MCF 10A (cell line): ENCODE measurements around the gene APOA4. TPM values are rescaled to one million over a fixed set of nuclear protein-coding genes. Genes with fewer than 3 reads are reported as not detected.

Source experiments
- BruUV-seq: library from RNA; stranded (reverse); fragments of 400-500 nt; replicated peaks from 2 replicates; lab custom pipeline; 2021; lab: Mats Ljungman, UMichigan
- CTCF ChIA-PET: fragments of 300-600 bp; sonication (Branson Sonifier 250); formaldehyde crosslinking; extraction: SDS; loops from one replicate; lab custom pipeline; 2021; ENCODE audit warnings: antibody characterized with exemption, inconsistent platforms; lab: Yijun Ruan, JAX
- POLR2A ChIA-PET: fragments of 300-600, 350-650 bp; sonication (Branson Sonifier 250); formaldehyde crosslinking; extraction: SDS; loops from one replicate; lab custom pipeline; 2020; ENCODE audit warnings: antibody characterized with exemption, inconsistent platforms; lab: Yijun Ruan, JAX
- DNase-seq: peaks from one replicate; pipeline ENCODE4 v3.0.0-alpha.2; 2018; ENCODE audit not compliant: unreplicated experiment
- H3K27ac Mint-ChIP-seq: one replicate; pipeline ENCODE4 v1.8.0; 2022; ENCODE audit warnings: mild to moderate bottlenecking, low read depth, mixed read lengths; ENCODE audit not compliant: unreplicated experiment
- H3K27me3 Mint-ChIP-seq: one replicate; pipeline ENCODE4 v1.8.0; 2022; ENCODE audit warnings: mixed read lengths; ENCODE audit not compliant: insufficient read depth, unreplicated experiment
- H3K36me3 Mint-ChIP-seq: one replicate; pipeline ENCODE4 v1.8.0; 2022; ENCODE audit warnings: mild to moderate bottlenecking, moderate library complexity, mixed read lengths; ENCODE audit not compliant: insufficient read depth, unreplicated experiment
- H3K4me1 Mint-ChIP-seq: one replicate; pipeline ENCODE4 v1.8.0; 2022; ENCODE audit warnings: mixed read lengths; ENCODE audit not compliant: insufficient read depth, unreplicated experiment
- H3K4me3 Mint-ChIP-seq: one replicate; pipeline ENCODE4 v1.8.0; 2022; ENCODE audit warnings: mild to moderate bottlenecking, moderate library complexity, mixed read lengths; ENCODE audit not compliant: unreplicated experiment
- H3K9me3 Mint-ChIP-seq: one replicate; pipeline ENCODE4 v1.8.0; 2022; ENCODE audit warnings: mixed read lengths; ENCODE audit not compliant: unreplicated experiment
- CTCF ChIP-seq: fragments of 200-600 bp; IDR thresholded peaks from one replicate; pipeline ENCODE4 v1.8.0; 2022; ENCODE audit warnings: antibody characterized with exemption, mild to moderate bottlenecking; ENCODE audit not compliant: unreplicated experiment
- intact Hi-C: fragments of 100-400 bp; cut with micrococcal nuclease; formaldehyde crosslinking; loops from 2 replicates; pipeline ENCODE4 v1.14.1; 2022
- total RNA-seq: library from RNA; stranded (reverse); gene quantifications from 2 replicates; pipeline ENCODE4 v1.2.3, GENCODE V29; 2022

APOA4 gene
- total RNA-seq, 1 experiment from 2014 or later = not detected

- H3K27me3 Mint-ChIP-seq = no peaks in the 10 kb centered on the region
- no TSS peak for BruUV-seq
- H3K4me3 Mint-ChIP-seq = no peak overlapping the region
- no peak for TF ChIP-seq CTCF
- ChIA-PET POLR2A (interaction anchor here (0.6 to 0.7 kb wide), 3 partner anchors 17 to 417 kb away, joined by 3 read pairs; no protein-coding TSS in a partner anchor), CTCF (interaction anchor here (0.6 to 1.6 kb wide), 6 partner anchors 12 to 70 kb away, joined by 3 to 6 read pairs (median 3); partner anchors contain the start of gene APOA5)
- H3K9me3 Mint-ChIP-seq = no peaks in the 10 kb centered on the region
- intact Hi-C loops = no loop called here
- peaks cover 15% of the 10 kb centered on the region for H3K36me3 Mint-ChIP-seq
- no peak for DNase-seq
- H3K27ac Mint-ChIP-seq = no peak overlapping the region
- H3K4me1 Mint-ChIP-seq = peaks cover 18% of the 10 kb centered on the region
Observed at GRCh38 chr11:116813170-116813569, 9.9 kb downstream of the APOA4 start.

- intact Hi-C loops = no loop called here
- POLR2A ChIA-PET = no interaction called here
- BruUV-seq = no TSS peak
- Mint-ChIP-seq H3K4me3 (no peak overlapping the region), H3K9me3 (no peaks in the 10 kb centered on the region), H3K36me3 (peaks cover 20% of the 10 kb centered on the region), H3K27ac (no peak overlapping the region), H3K27me3 (no peaks in the 10 kb centered on the region), H3K4me1 (peaks cover 27% of the 10 kb centered on the region)
- no peak for DNase-seq
- TF ChIP-seq CTCF = no peak
- CTCF ChIA-PET = interaction anchor here (1.4 to 1.5 kb wide), 2 partner anchors 20 to 69 kb away, joined by 3 to 5 read pairs; partner anchors contain the start of gene APOA5
Observed at GRCh38 chr11:116812109-116812508, 11.0 kb downstream of the APOA4 start.

DNA sequence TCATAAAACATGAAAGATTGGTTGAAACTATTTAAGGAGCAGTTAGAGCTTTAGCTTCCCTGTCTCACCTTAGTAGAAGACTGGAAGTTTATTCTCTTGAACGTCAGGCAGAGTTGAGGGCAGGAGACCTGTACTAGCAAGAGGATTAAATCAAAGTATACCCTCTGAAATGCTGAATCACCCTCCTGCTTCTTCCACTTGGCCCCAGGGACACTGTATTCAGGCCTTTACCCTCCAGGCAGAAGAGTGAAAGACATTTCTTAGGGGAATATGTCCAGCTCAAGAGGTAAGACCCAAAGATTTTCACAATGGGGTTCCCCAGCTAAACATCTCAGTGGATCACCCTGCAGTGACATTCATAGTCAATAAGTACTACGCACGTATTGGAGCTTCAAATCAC lies 11.9 kb downstream of the APOA4 start:
- Mint-ChIP-seq H3K27ac (peak overlapping the region; percentile 98), H3K27me3 (no peaks in the 10 kb centered on the region), H3K9me3 (no peaks in the 10 kb centered on the region), H3K36me3 (peaks cover 21% of the 10 kb centered on the region), H3K4me3 (no peak overlapping the region), H3K4me1 (peaks cover 36% of the 10 kb centered on the region)
- intact Hi-C loops = no loop called here
- no peak for TF ChIP-seq CTCF
- BruUV-seq = no TSS peak
- POLR2A ChIA-PET = interaction anchor here (0.7 kb wide), 1 partner anchor 318 kb away, joined by 3 read pairs; no protein-coding TSS in a partner anchor
- no peak for DNase-seq
- CTCF ChIA-PET = interaction anchor here (1.6 kb wide), 1 partner anchor 25 kb away, joined by 8 read pairs; no protein-coding TSS in a partner anchor

- intact Hi-C loops = no loop called here
- H3K36me3 Mint-ChIP-seq = peaks cover 21% of the 10 kb centered on the region
- H3K9me3 Mint-ChIP-seq = no peaks in the 10 kb centered on the region
- ChIA-PET CTCF (interaction anchor here (0.9 kb wide), 1 partner anchor 18 kb away, joined by 3 read pairs; no protein-coding TSS in a partner anchor), POLR2A (interaction anchor here (0.7 to 2.8 kb wide), 6 partner anchors 13 to 390 kb away, joined by 3 to 12 read pairs (median 3); partner anchors contain the start of gene ZPR1)
- peak overlapping the region; percentile 98 for H3K27ac Mint-ChIP-seq
- no peak for TF ChIP-seq CTCF
- H3K4me1 Mint-ChIP-seq = peaks cover 40% of the 10 kb centered on the region
- BruUV-seq = TSS peak; percentile 97
- peak; percentile 91 for DNase-seq
- H3K4me3 Mint-ChIP-seq = peak overlapping the region; percentile 43
- H3K27me3 Mint-ChIP-seq = no peaks in the 10 kb centered on the region
Observed at GRCh38 chr11:116808262-116809175, 14.6 kb downstream of the APOA4 start.
